Neural crest cell (in vitro differentiated cells): ENCODE measurements around the gene RALGAPA2. TPM values are rescaled to one million over a fixed set of nuclear protein-coding genes. Genes with fewer than 3 reads are reported as not detected.

ENCODE experiments used
- DNase-seq: peaks from one replicate; pipeline ENCODE4 v3.0.0; 2021; ENCODE audit warnings: low read depth, mixed read lengths, low spot score
- H3K27ac Mint-ChIP-seq: one replicate; pipeline ENCODE4 v1.8.0; 2021; ENCODE audit warnings: mild to moderate bottlenecking, mixed read lengths; ENCODE audit not compliant: unreplicated experiment
- H3K27me3 Mint-ChIP-seq: 2 replicates; pipeline ENCODE4 v1.8.0; 2021; ENCODE audit warnings: low read depth, mild to moderate bottlenecking, mixed read lengths
- H3K36me3 Mint-ChIP-seq: 2 replicates; pipeline ENCODE4 v1.8.0; 2021; ENCODE audit warnings: low read depth, mild to moderate bottlenecking, mixed read lengths
- H3K4me1 Mint-ChIP-seq: 2 replicates; pipeline ENCODE4 v1.8.0; 2021; ENCODE audit warnings: mixed read lengths
- H3K4me3 Mint-ChIP-seq: one replicate; pipeline ENCODE4 v1.8.0; 2021; ENCODE audit warnings: mild to moderate bottlenecking, mixed read lengths
- H3K9me3 Mint-ChIP-seq: 2 replicates; pipeline ENCODE4 v1.8.0; 2021; ENCODE audit warnings: mixed read lengths
- CTCF ChIP-seq: fragments of 200-600 bp; sonication (generic); conservative IDR thresholded peaks from 2 replicates; pipeline ENCODE4 v1.5.0; 2021; ENCODE audit warnings: antibody characterized with exemption, mild to moderate bottlenecking
- long read RNA-seq: library from polyadenylated mRNA; unstranded; transcript quantifications from one replicate; pipeline ENCODE4 v2.0.0, GENCODE V29; 2020
- total RNA-seq: library from RNA; stranded (reverse); gene quantifications from 2 replicates; pipeline ENCODE4 v1.2.1, GENCODE V29; 2021

RALGAPA2 gene
- total RNA-seq: 29.3 and 29.4 TPM in 2 replicates
- long read RNA-seq, partial matches to known transcripts: 7 of 15 reads
- long read RNA-seq, other reads (novel, unspliced or antisense): 6 of 15 reads

- Mint-ChIP-seq H3K4me1 (peaks cover 30% of the 10 kb centered on the region), H3K27ac (peak within 1 kb of the TSS; percentile 96), H3K9me3 (no peaks in the 10 kb centered on the region), H3K36me3 (no peaks in the 10 kb centered on the region), H3K27me3 (no peaks in the 10 kb centered on the region), H3K4me3 (peak within 1 kb of the TSS; percentile 91)
- no peak for TF ChIP-seq CTCF
- DNase-seq: peak; percentile 95
Observed at GRCh38 chr20:20712474-20713243, at the start of gene RALGAPA2. TSS of gene RALGAPA2 (minus strand) at chr20:20712644. CDS start at chr20:20712480, 164 bp downstream.

DNA sequence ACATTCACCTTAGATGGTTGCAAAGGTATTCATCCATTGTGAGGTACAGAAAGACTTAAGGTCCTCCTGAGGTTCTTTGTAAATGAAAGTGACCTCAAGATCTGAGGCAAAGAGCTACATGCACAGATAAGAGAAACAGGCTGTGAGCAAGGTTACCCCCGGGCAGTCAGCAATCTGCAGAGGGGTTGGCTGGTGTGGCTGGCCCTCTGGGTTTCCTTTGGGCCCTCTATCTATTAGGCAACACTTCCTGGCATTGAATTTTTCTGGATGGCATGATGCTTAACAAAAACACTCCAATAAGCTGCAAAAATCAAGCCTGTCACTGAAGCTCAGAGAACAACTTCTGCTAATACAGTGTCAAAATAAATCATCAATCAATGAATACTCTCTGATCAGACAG is 48.9 kb upstream of the RALGAPA2 start:
- DNase-seq: no peak
- Mint-ChIP-seq H3K27me3 (peaks cover 4% of the 10 kb centered on the region), H3K4me3 (no peak overlapping the region), H3K4me1 (no peaks in the 10 kb centered on the region), H3K27ac (no peak overlapping the region), H3K36me3 (no peaks in the 10 kb centered on the region), H3K9me3 (no peaks in the 10 kb centered on the region)
- TF ChIP-seq CTCF: no peak

DNA sequence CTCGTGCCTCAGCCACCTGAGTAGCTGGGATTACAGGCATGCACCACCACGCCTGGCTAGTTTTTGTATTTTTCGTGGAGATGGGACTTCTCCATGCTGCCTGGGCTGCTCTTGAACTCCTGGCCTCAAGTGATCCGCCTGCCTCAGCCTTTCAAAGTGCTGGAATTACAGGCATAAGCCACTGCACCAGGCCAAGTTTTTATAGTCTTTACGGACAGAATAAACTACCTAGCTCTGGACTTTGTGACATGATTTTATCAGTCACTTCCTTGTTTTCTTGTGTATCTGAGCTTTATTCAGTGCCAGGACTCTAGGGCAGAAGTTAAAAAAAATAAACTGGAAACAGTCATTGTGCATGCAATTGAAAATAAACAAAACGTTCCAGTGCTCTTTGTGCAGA is 46.7 kb upstream of the RALGAPA2 start:
- H3K4me3 Mint-ChIP-seq: no peak overlapping the region
- no peak for TF ChIP-seq CTCF
- H3K27me3 Mint-ChIP-seq: peaks cover 7% of the 10 kb centered on the region
- H3K36me3 Mint-ChIP-seq: no peaks in the 10 kb centered on the region
- no peak overlapping the region for H3K27ac Mint-ChIP-seq
- H3K9me3 Mint-ChIP-seq: no peaks in the 10 kb centered on the region
- no peaks in the 10 kb centered on the region for H3K4me1 Mint-ChIP-seq
- DNase-seq: no peak

- H3K9me3 Mint-ChIP-seq: no peaks in the 10 kb centered on the region
- H3K36me3 Mint-ChIP-seq: no peaks in the 10 kb centered on the region
- no peaks in the 10 kb centered on the region for H3K4me1 Mint-ChIP-seq
- peaks cover 16% of the 10 kb centered on the region for H3K27me3 Mint-ChIP-seq
- no peak overlapping the region for H3K4me3 Mint-ChIP-seq
- no peak for TF ChIP-seq CTCF
- no peak overlapping the region for H3K27ac Mint-ChIP-seq
- DNase-seq: no peak
Observed at GRCh38 chr20:20755674-20756319, 43.4 kb upstream of the RALGAPA2 start.

DNA sequence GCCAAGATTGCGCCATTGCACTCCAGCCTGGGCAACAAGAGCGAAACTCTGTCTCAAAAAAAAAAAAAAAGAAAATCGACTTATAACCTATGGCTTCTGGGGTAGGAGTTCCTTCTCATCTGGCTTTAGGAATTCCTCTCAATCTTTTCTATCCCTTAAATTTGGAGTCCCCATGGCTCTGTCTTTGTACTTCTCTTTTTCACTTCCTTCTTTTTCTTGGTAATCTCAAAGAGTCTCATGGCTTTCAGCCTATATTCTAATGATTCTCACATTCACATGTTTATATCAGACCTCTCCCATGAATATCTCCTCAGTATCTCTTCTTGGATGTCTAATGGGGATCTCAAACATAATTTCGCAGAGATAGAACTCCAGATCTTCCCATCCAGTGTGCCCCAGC is 42.8 kb upstream of the RALGAPA2 start:
- no peak for DNase-seq
- TF ChIP-seq CTCF: no peak
- H3K4me1 Mint-ChIP-seq: no peaks in the 10 kb centered on the region
- no peaks in the 10 kb centered on the region for H3K9me3 Mint-ChIP-seq
- no peak overlapping the region for H3K27ac Mint-ChIP-seq
- peaks cover 17% of the 10 kb centered on the region for H3K27me3 Mint-ChIP-seq
- H3K36me3 Mint-ChIP-seq: no peaks in the 10 kb centered on the region
- no peak overlapping the region for H3K4me3 Mint-ChIP-seq
